Measurements from ENCODE around the gene ZZZ3.
A peak's percentile ranks its signal among the peaks of the same experiment; 100 is the strongest.

Gene ZZZ3

GRCh38 chr1:77639056-77639455 is 43.4 kb downstream of the ZZZ3 start:
- DNase-seq (ENCODE audit: low read depth, low spot score), result peak; percentile 3
- POLR2A ChIA-PET, result no interaction called here
- TF ChIP-seq CTCF (IDR thresholded peaks at IDR 0.05; ENCODE audit: insufficient read depth, low read length, missing control alignments), result no peak
- H3K4me3 ChIP-seq (ENCODE audit: low read depth, low read length), result no peak overlapping the region
- CTCF ChIA-PET, result interaction anchor here (0.7 to 1.2 kb wide), 2 partner anchors 9 to 115 kb away, joined by 4 to 6 read pairs; no protein-coding TSS in a partner anchor

- H3K4me3 ChIP-seq (ENCODE audit: low read depth, low read length), result no peak overlapping the region
- POLR2A ChIA-PET, result no interaction called here
- DNase-seq (ENCODE audit: low read depth, low spot score), result no peak
- TF ChIP-seq CTCF (IDR thresholded peaks at IDR 0.05; ENCODE audit: insufficient read depth, low read length, missing control alignments), result no peak
- CTCF ChIA-PET, result interaction anchor here (1.4 kb wide), 1 partner anchor 57 kb away, joined by 3 read pairs; no protein-coding TSS in a partner anchor
These were observed 45.6 kb downstream of the ZZZ3 start for GRCh38 chr1:77636864-77637263.

Measured in AG04449 (cell line).